DOHH2 (cell line): Measurements from ENCODE around the gene MARF1.

ENCODE experiments used
- H3F3A ChIP-seq: fragments of 200-600 bp; sonication (generic), shearing (Covaris generic); 2 replicates; pipeline ENCODE4 v1.6.0; 2016; ENCODE audit warnings: antibody characterized with exemption, mild to moderate bottlenecking; ENCODE audit not compliant: control insufficient read depth, insufficient read depth
- H3K27ac ChIP-seq: fragments of 200-600 bp; sonication (generic); 2 replicates; pipeline ENCODE4 v1.5.1; 2014; ENCODE audit warnings: low read depth, mild to moderate bottlenecking, low read length, moderate library complexity
- H3K27me3 ChIP-seq: fragments of 200-600 bp; sonication (generic); 2 replicates; pipeline ENCODE4 v1.6.1; 2014; ENCODE audit warnings: mild to moderate bottlenecking, low read length, mixed read lengths; ENCODE audit not compliant: control insufficient read depth
- H3K36me3 ChIP-seq: fragments of 200-600 bp; sonication (generic); 2 replicates; pipeline ENCODE4 v1.6.1; 2014; ENCODE audit warnings: mild to moderate bottlenecking, low read length, moderate library complexity, mixed read lengths; ENCODE audit not compliant: control insufficient read depth
- H3K4me1 ChIP-seq: fragments of 200-600 bp; sonication (generic); 2 replicates; pipeline ENCODE4 v1.6.1; 2014; ENCODE audit warnings: mild to moderate bottlenecking, low read length, mixed read lengths; ENCODE audit not compliant: control insufficient read depth
- H3K4me2 ChIP-seq: fragments of 200-600 bp; sonication (generic); 2 replicates; pipeline ENCODE4 v1.6.0; 2014; ENCODE audit warnings: mild to moderate bottlenecking, low read length, moderate library complexity
- H3K4me3 ChIP-seq: fragments of 200-600 bp; sonication (generic); 2 replicates; pipeline ENCODE4 v1.5.1; 2014; ENCODE audit warnings: mild to moderate bottlenecking, low read length, mixed read lengths
- H3K79me2 ChIP-seq: fragments of 200-600 bp; sonication (generic); 2 replicates; pipeline ENCODE4 v1.6.1; 2014; ENCODE audit warnings: mild to moderate bottlenecking, low read length, mixed read lengths; ENCODE audit not compliant: control insufficient read depth
- H3K9me2 ChIP-seq: fragments of 200-600 bp; sonication (generic); replicated peaks from 2 replicates; pipeline ENCODE4 v1.6.1; 2014; ENCODE audit warnings: mild to moderate bottlenecking, low read length, mixed read lengths; ENCODE audit not compliant: control insufficient read depth
- H3K9me3 ChIP-seq: fragments of 200-600 bp; sonication (generic); 2 replicates; pipeline ENCODE4 v1.6.1; 2014; ENCODE audit warnings: antibody characterized with exemption, low read length, mixed read lengths; ENCODE audit not compliant: control insufficient read depth, insufficient read depth
- H4K20me1 ChIP-seq: fragments of 200-600 bp; sonication (generic); 2 replicates; pipeline ENCODE4 v1.6.0; 2014; ENCODE audit warnings: low read depth, mild to moderate bottlenecking, antibody characterized with exemption, low read length, moderate library complexity; ENCODE audit not compliant: control insufficient read depth, insufficient read depth
- EZH2phosphoT487 ChIP-seq: fragments of 200-600 bp; sonication (generic); IDR thresholded peaks from 2 replicates; pipeline ENCODE4 v1.6.1; 2017; ENCODE audit warnings: borderline replicate concordance, mild to moderate bottlenecking, antibody characterized with exemption, low read length, moderate library complexity, mixed read lengths
- TF ChIP-seq, protein P1 (sequence below): fragments of 200-600 bp; sonication (generic); IDR thresholded peaks from one replicate; pipeline ENCODE4 v1.5.1; 2014; ENCODE audit warnings: antibody characterized with exemption, mild to moderate bottlenecking, low read depth, low read length; ENCODE audit not compliant: poor library complexity, severe bottlenecking

MARF1 gene

GRCh38 chr16:15598648-15599190 is 44.2 kb downstream of the MARF1 start:
- Histone ChIP-seq H4K20me1 (no peaks in the 10 kb centered on the region), H3K36me3 (peaks cover 90% of the 10 kb centered on the region), H3K27me3 (no peaks in the 10 kb centered on the region), H3K27ac (no peak overlapping the region), H3K9me2 (no peaks in the 10 kb centered on the region), H3K4me1 (peaks cover 13% of the 10 kb centered on the region), H3K79me2 (no peaks in the 10 kb centered on the region), H3K4me2 (no peak overlapping the region), H3F3A (peaks cover 9% of the 10 kb centered on the region), H3K9me3 (no peaks in the 10 kb centered on the region), H3K4me3 (no peak overlapping the region)
- no peak for TF ChIP-seq EZH2phosphoT487
- TF ChIP-seq, protein P1, sequence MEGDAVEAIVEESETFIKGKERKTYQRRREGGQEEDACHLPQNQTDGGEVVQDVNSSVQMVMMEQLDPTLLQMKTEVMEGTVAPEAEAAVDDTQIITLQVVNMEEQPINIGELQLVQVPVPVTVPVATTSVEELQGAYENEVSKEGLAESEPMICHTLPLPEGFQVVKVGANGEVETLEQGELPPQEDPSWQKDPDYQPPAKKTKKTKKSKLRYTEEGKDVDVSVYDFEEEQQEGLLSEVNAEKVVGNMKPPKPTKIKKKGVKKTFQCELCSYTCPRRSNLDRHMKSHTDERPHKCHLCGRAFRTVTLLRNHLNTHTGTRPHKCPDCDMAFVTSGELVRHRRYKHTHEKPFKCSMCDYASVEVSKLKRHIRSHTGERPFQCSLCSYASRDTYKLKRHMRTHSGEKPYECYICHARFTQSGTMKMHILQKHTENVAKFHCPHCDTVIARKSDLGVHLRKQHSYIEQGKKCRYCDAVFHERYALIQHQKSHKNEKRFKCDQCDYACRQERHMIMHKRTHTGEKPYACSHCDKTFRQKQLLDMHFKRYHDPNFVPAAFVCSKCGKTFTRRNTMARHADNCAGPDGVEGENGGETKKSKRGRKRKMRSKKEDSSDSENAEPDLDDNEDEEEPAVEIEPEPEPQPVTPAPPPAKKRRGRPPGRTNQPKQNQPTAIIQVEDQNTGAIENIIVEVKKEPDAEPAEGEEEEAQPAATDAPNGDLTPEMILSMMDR: no peak

- Histone ChIP-seq H4K20me1 (no peaks in the 10 kb centered on the region), H3K27me3 (no peaks in the 10 kb centered on the region), H3K9me3 (no peaks in the 10 kb centered on the region), H3K4me2 (no peak overlapping the region), H3K79me2 (no peaks in the 10 kb centered on the region), H3K4me1 (peaks cover 13% of the 10 kb centered on the region), H3K9me2 (no peaks in the 10 kb centered on the region), H3K4me3 (no peak overlapping the region), H3K36me3 (peaks cover 83% of the 10 kb centered on the region), H3K27ac (no peak overlapping the region), H3F3A (peaks cover 9% of the 10 kb centered on the region)
- TF ChIP-seq, protein P1: no peak
- no peak for TF ChIP-seq EZH2phosphoT487
These were observed 44.9 kb downstream of the MARF1 start for GRCh38 chr16:15597822-15598647.

GRCh38 chr16:15597135-15597534 is 45.8 kb downstream of the MARF1 start:
- H3K4me1 ChIP-seq: peaks cover 17% of the 10 kb centered on the region
- H3K27me3 ChIP-seq: no peaks in the 10 kb centered on the region
- H3F3A ChIP-seq: peaks cover 9% of the 10 kb centered on the region
- H3K36me3 ChIP-seq: peaks cover 75% of the 10 kb centered on the region
- H4K20me1 ChIP-seq: no peaks in the 10 kb centered on the region
- no peak overlapping the region for H3K27ac ChIP-seq
- TF ChIP-seq EZH2phosphoT487: no peak
- TF ChIP-seq, protein P1: no peak
- H3K9me2 ChIP-seq: no peaks in the 10 kb centered on the region
- H3K9me3 ChIP-seq: no peaks in the 10 kb centered on the region
- no peaks in the 10 kb centered on the region for H3K79me2 ChIP-seq
- no peak overlapping the region for H3K4me3 ChIP-seq
- no peak overlapping the region for H3K4me2 ChIP-seq
